Hepatocyte (in vitro differentiated cells): Measurements from ENCODE around the gene ZMAT5.

Experiments
- CTCF ChIP-seq: fragments of 200-600 bp; sonication (generic); IDR thresholded peaks from 2 replicates; pipeline ENCODE4 v1.5.1; 2016; ENCODE audit warnings: antibody characterized with exemption, mild to moderate bottlenecking; ENCODE audit not compliant: poor library complexity
- EZH2 ChIP-seq: fragments of 200-600 bp; sonication (generic); IDR thresholded peaks from 2 replicates; pipeline ENCODE4 v1.6.1; 2016; ENCODE audit warnings: antibody characterized with exemption, mild to moderate bottlenecking, borderline replicate concordance
- EZH2phosphoT487 ChIP-seq: fragments of 200-600 bp; sonication (generic); IDR thresholded peaks from one replicate; pipeline ENCODE4 v1.6.1; 2018; ENCODE audit warnings: antibody characterized with exemption, mild to moderate bottlenecking, low read depth, moderate library complexity; ENCODE audit not compliant: unreplicated experiment, severe bottlenecking

DNA sequence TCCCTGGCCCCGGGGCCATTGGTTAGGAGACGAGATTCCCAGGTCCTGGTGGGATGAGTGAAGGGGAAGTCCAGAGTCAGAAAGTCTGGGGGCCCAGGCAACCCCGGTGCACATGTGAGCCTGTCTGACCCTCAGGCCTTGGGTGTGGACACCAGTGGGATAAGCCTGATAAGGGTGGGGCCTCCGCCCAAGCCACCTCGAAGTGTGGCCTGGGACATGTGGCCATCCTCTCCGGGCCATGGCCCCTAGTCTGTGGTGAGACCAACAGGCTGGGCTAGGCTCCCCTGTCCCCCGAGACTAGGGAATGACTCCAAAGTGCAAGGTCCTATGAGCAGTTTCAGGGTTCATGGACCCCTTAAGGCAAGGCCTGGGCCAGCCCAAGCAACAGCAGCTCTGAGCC, 40.7 kb downstream of the ZMAT5 start:
- TF ChIP-seq CTCF (no peak), EZH2phosphoT487 (no peak), EZH2 (no peak)
